HepG2 (cell line): Measurements from ENCODE around the gene ZNF561. TPM values are rescaled to one million over a fixed set of nuclear protein-coding genes. Genes with fewer than 3 reads are reported as not detected.
A peak's percentile ranks its signal among the peaks of the same experiment; 100 is the strongest.

Experiments
- ATAC-seq: fragments of 200-7000 bp; cut with Tn5 transposase; 3 replicates; pipeline ENCODE4 v1.9.1; 2020; ENCODE audit warnings: mild to moderate bottlenecking, moderate library complexity
- BruUV-seq: library from RNA; stranded (reverse); fragments of 400-500 nt; replicated peaks from 2 replicates; lab custom pipeline; 2021; lab: Mats Ljungman, UMichigan
- CTCF ChIA-PET: fragments of 300-600 bp; formaldehyde crosslinking; extraction: SDS; loops from one replicate; lab custom pipeline; 2021; ENCODE audit warnings: low total read pairs, inconsistent platforms, low intra/inter-chr PET ratio; lab: Yijun Ruan, JAX
- POLR2A ChIA-PET: fragments of 350-600 bp; sonication (Branson Sonifier 250); formaldehyde crosslinking; loops from one replicate; lab custom pipeline; 2020; ENCODE audit warnings: antibody characterized with exemption, inconsistent platforms; lab: Yijun Ruan, JAX
- DNase-seq: peaks from one replicate; pipeline ENCODE4 v3.0.0-alpha.2; 2015; ENCODE audit warnings: low spot score
- FAIRE-seq: peaks from 3 replicates; lab custom pipeline; 2011; peaks lifted over from hg19 to GRCh38; lab: Jason Lieb, UNC
- H2AFZ ChIP-seq: one replicate; pipeline ENCODE4 v1.6.1; 2011; ENCODE audit warnings: low read length, inconsistent platforms
- H3K27ac ChIP-seq: fragments of 300-600 bp; 3 replicates; pipeline ENCODE4 v1.8.0; 2011; ENCODE audit warnings: mixed run types, mild to moderate bottlenecking, mixed read lengths, low read length, inconsistent platforms; ENCODE audit not compliant: insufficient read depth; ENCODE audit errors: extremely low read length
- H3K27me3 ChIP-seq, 2 experiments: fragments of 200-600 bp in 1 of 2; 2 replicates in 1 of 2; 3 replicates in 1 of 2; pipeline versions ENCODE4 v1.6.0 to v1.8.0; 2011; ENCODE audit warnings: low read length in 2 of 2, mild to moderate bottlenecking in 2 of 2, moderate library complexity in 2 of 2, inconsistent platforms in 1 of 2; ENCODE audit not compliant: insufficient read depth in 2 of 2, control insufficient read depth in 1 of 2
- H3K36me3 ChIP-seq, 2 experiments: fragments of 200-600 bp in 1 of 2; replicated peaks in 1 of 2; 2 replicates in 1 of 2; 3 replicates in 1 of 2; pipeline versions ENCODE4 v1.5.1 to v1.8.0; 2011; ENCODE audit warnings: low read length in 2 of 2, inconsistent platforms in 1 of 2; ENCODE audit not compliant: insufficient read depth in 2 of 2, control insufficient read depth in 1 of 2
- H3K4me1 ChIP-seq: 2 replicates; pipeline ENCODE4 v1.5.1; 2012; ENCODE audit warnings: low read length, inconsistent platforms; ENCODE audit not compliant: insufficient read depth
- H3K4me2 ChIP-seq: 2 replicates; pipeline ENCODE4 v1.6.0; 2011; ENCODE audit warnings: low read depth, low read length, inconsistent platforms
- H3K4me3 ChIP-seq, 3 experiments: fragments of 200-600 bp in 1 of 3; sonication (generic), shearing (Covaris generic) in 1 of 3; replicated peaks in 1 of 3; 2 replicates each; pipeline ENCODE4 v1.5.1; 2011 to 2016; ENCODE audit warnings: low read length in 3 of 3, inconsistent platforms in 2 of 3, low read depth in 2 of 3, mild to moderate bottlenecking in 2 of 3, control low read depth in 1 of 3, mixed read lengths in 1 of 3; ENCODE audit not compliant: insufficient read depth in 1 of 3
- H3K79me2 ChIP-seq: one replicate; pipeline ENCODE4 v1.6.1; 2011; ENCODE audit warnings: low read length, inconsistent platforms; ENCODE audit not compliant: insufficient read depth
- H3K9ac ChIP-seq: 2 replicates; pipeline ENCODE4 v1.6.0; 2011; ENCODE audit warnings: mild to moderate bottlenecking, low read depth, low read length, inconsistent platforms; ENCODE audit not compliant: insufficient read depth
- H3K9me3 ChIP-seq: 2 replicates; pipeline ENCODE4 v1.5.1; 2012; ENCODE audit warnings: mild to moderate bottlenecking, low read length
- H4K20me1 ChIP-seq: 2 replicates; pipeline ENCODE4 v1.6.0; 2011; ENCODE audit warnings: inconsistent platforms, mild to moderate bottlenecking, low read length, moderate library complexity; ENCODE audit not compliant: insufficient read depth
- FOXO1 ChIP-seq: sonication (generic); formaldehyde crosslinking; IDR thresholded peaks from 2 replicates; pipeline ENCODE4 v1.4.0; 2020; ENCODE audit warnings: missing genetic modification reagents
- GATAD1 ChIP-seq: IDR thresholded peaks from 2 replicates; pipeline ENCODE4 v1.6.1; 2016; ENCODE audit warnings: missing genetic modification reagents, missing compliant biosample characterization
- KLF9 ChIP-seq: IDR thresholded peaks from 2 replicates; pipeline ENCODE4 v1.6.1; 2016; ENCODE audit warnings: low read depth
- STAG1 ChIP-seq: sonication (generic); formaldehyde crosslinking; IDR thresholded peaks from 2 replicates; pipeline ENCODE4 v1.4.0; 2020; ENCODE audit warnings: missing genetic modification reagents
- ZNF20 ChIP-seq: sonication (generic); formaldehyde crosslinking; IDR thresholded peaks from 2 replicates; pipeline ENCODE4 v1.4.0; 2020; ENCODE audit warnings: mild to moderate bottlenecking, moderate library complexity, missing genetic modification reagents
- ZNF292 ChIP-seq: sonication (generic); formaldehyde crosslinking; IDR thresholded peaks from 2 replicates; pipeline ENCODE4 v1.8.1; 2022; ENCODE audit warnings: mild to moderate bottlenecking, low read depth, missing genetic modification reagents, borderline replicate concordance
- ZNF629 ChIP-seq: sonication (generic); formaldehyde crosslinking; conservative IDR thresholded peaks from 2 replicates; pipeline ENCODE4 v1.5.0; 2020; ENCODE audit warnings: missing genetic modification reagents
- ZNF678 ChIP-seq: sonication (generic); formaldehyde crosslinking; IDR thresholded peaks from 2 replicates; pipeline ENCODE4 v1.4.0; 2020; ENCODE audit warnings: mild to moderate bottlenecking, missing genetic modification reagents
- ZNF772 ChIP-seq: sonication (generic); formaldehyde crosslinking; IDR thresholded peaks from 2 replicates; pipeline ENCODE4 v1.5.0; 2020; ENCODE audit warnings: mild to moderate bottlenecking, missing genetic modification reagents
- WGBS: methylation state at CpG from one replicate; pipeline ENCODE4 v1.1.6; 2017; ENCODE audit warnings: low lambda C conversion rate; 5-methylcytosine and 5-hydroxymethylcytosine counted together
- in situ Hi-C: cut with HindIII; loops from 2 replicates; pipeline ENCODE4 v1.10.0; 2017; ENCODE audit warnings: low pct_unique_long_range_greater_than_20kb; ENCODE audit not compliant: extremely low pct_ligation_motif_present
- intact Hi-C: fragments of 100-400 bp; cut with micrococcal nuclease; formaldehyde crosslinking; loops from one replicate; pipeline ENCODE4 v1.10.0; 2022; ENCODE audit not compliant: unreplicated experiment
- polyA plus RNA-seq, 8 experiments: library from polyadenylated mRNA; depleted of rRNA in 3 of 8; stranded (reverse) in 7 of 8; unstranded in 1 of 8; fragments of >200 nt; fragmentation: Illumina TruSeq in 4 of 8; extraction: Trizol in 4 of 8; gene quantifications; 2 replicates each; pipeline versions ENCODE4 v1.2.1 to v1.2.3, GENCODE V29; 2011 to 2016; ENCODE audit warnings: low read depth in 4 of 8, missing spikeins in 1 of 8, mixed read lengths in 1 of 8; ENCODE audit not compliant: insufficient read depth in 1 of 8
- total RNA-seq, 5 experiments: library from RNA; depleted of rRNA; stranded (reverse); fragments of >200 nt; fragmentation: Illumina TruSeq; extraction: Trizol; gene quantifications; 2 replicates each; pipeline ENCODE4 v1.2.3, GENCODE V29; 2016; ENCODE audit warnings: low read depth in 1 of 5
- TF ChIP-seq, protein P1 (sequence below): conservative IDR thresholded peaks from 2 replicates; pipeline ENCODE4 v1.6.1; 2018; ENCODE audit warnings: missing genetic modification reagents
- TF ChIP-seq, protein P2 (sequence below): sonication (generic); formaldehyde crosslinking; IDR thresholded peaks from 2 replicates; pipeline ENCODE4 v1.8.0; 2022; ENCODE audit warnings: mild to moderate bottlenecking, missing genetic modification reagents, moderate library complexity
- TF ChIP-seq, protein P3 (sequence below): sonication (generic); formaldehyde crosslinking; IDR thresholded peaks from 2 replicates; pipeline ENCODE4 v1.4.0; 2020; ENCODE audit warnings: missing genetic modification reagents, borderline replicate concordance
- TF ChIP-seq, protein P4 (sequence below): IDR thresholded peaks from 2 replicates; pipeline ENCODE4 v1.6.1; 2016; ENCODE audit warnings: mild to moderate bottlenecking, missing biosample characterization, missing genetic modification reagents

The ZNF561 gene
- total and polyA plus RNA-seq, 2 of the 13 experiments (the other 11 are each of a cell fraction or from before 2014, with no cell fraction given): 19.8 to 35.1 TPM

DNA sequence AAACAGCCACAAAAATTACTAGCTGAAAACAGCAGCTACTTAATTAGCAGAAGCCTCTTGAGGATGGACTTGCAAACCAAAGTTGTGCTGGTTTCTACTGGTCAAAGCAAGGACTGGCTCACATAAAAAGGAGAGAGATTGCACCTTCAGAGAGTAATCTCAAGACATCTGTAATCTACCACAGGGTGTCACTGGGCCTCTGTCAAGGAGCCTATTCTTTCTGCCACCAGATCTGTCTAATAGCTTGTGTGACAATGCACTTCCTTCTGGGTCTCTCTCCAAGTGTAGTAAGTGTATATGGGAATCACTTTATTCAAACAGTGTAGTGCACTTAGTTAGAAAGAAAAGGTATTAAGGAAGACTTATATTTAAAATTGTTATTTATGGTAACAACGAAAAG is 24.4 kb upstream of the ZNF561 start:
- no peak overlapping the region for H2AFZ ChIP-seq
- peaks cover 0 to 26% of the 10 kb centered on the region in 2 experiments; a peak in 3 of 5 replicates for H3K36me3 ChIP-seq
- no peaks in the 10 kb centered on the region for H3K4me1 ChIP-seq
- H3K79me2 ChIP-seq: peaks cover 5% of the 10 kb centered on the region
- DNase-seq: no peak
- no peak for FAIRE-seq
- H3K9ac ChIP-seq: no peak overlapping the region
- in situ Hi-C loops: no loop called here
- BruUV-seq: no TSS peak
- 94% methylated on average over 1 of the region's 1 CpG for WGBS
- intact Hi-C loops: no loop called here
- H3K27me3 ChIP-seq: no peaks in the 10 kb centered on the region
- no peak overlapping the region for H3K4me2 ChIP-seq
- H4K20me1 ChIP-seq: no peaks in the 10 kb centered on the region
- H3K9me3 ChIP-seq: peaks cover 14% of the 10 kb centered on the region
- ChIA-PET CTCF (no interaction called here), POLR2A (interaction anchor here (1.0 kb wide), 1 partner anchor 59 kb away, joined by 3 read pairs; no protein-coding TSS in a partner anchor)
- no peak for ATAC-seq
- no peak overlapping the region for H3K27ac ChIP-seq
- TF ChIP-seq STAG1 (CRISPR knock-in tag): 0 out of 2 replicates have a peak, but pooled peaks have one; percentile 6
- TF ChIP-seq, protein P1, sequence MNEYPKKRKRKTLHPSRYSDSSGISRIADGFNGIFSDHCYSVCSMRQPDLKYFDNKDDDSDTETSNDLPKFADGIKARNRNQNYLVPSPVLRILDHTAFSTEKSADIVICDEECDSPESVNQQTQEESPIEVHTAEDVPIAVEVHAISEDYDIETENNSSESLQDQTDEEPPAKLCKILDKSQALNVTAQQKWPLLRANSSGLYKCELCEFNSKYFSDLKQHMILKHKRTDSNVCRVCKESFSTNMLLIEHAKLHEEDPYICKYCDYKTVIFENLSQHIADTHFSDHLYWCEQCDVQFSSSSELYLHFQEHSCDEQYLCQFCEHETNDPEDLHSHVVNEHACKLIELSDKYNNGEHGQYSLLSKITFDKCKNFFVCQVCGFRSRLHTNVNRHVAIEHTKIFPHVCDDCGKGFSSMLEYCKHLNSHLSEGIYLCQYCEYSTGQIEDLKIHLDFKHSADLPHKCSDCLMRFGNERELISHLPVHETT: no peak
- H3K4me3 ChIP-seq: no peak overlapping the region

DNA sequence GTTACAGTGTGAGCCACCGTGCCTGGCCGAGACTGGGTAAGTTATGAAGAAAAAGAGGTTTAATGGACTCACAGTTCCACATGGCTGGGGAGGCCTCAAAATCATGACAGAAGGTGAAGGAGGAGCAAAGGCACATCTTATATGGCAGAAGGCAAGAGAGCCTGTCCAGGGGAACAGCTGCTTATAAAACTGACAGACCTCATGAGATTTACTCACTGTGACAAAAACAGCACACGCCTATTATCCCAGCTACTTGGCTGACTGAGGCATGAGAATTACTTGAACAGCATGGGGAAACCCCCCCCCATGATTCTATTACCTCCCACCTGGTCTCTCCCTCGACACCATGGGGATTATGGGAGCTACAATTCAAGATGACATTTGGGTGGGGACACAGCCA is 23.4 kb upstream of the ZNF561 start:
- Histone ChIP-seq H3K79me2 (no peaks in the 10 kb centered on the region), H3K9ac (no peak overlapping the region), H3K4me2 (no peak overlapping the region), H3K4me3 (no peak overlapping the region), H3K27ac (no peak overlapping the region), H3K9me3 (peaks cover 14% of the 10 kb centered on the region), H2AFZ (no peak overlapping the region), H3K36me3 (peaks cover 0 to 23% of the 10 kb centered on the region in 2 experiments; a peak in 3 of 5 replicates), H3K4me1 (no peaks in the 10 kb centered on the region), H3K27me3 (no peaks in the 10 kb centered on the region), H4K20me1 (no peaks in the 10 kb centered on the region)
- ChIA-PET CTCF (no interaction called here), POLR2A (no interaction called here)
- no TSS peak for BruUV-seq
- ATAC-seq: no peak
- in situ Hi-C loops (no loop called here), intact Hi-C loops (no loop called here)
- FAIRE-seq: no peak
- TF ChIP-seq ZNF772 (no peak), ZNF20 (CRISPR knock-in tag) (no peak), ZNF629 (no peak), ZNF292 (CRISPR knock-in tag) (no peak), GATAD1 (no peak), ZNF678 (CRISPR knock-in tag) (no peak), KLF9 (CRISPR knock-in tag) (no peak), FOXO1 (CRISPR knock-in tag) (no peak)
- TF ChIP-seq, protein P2, sequence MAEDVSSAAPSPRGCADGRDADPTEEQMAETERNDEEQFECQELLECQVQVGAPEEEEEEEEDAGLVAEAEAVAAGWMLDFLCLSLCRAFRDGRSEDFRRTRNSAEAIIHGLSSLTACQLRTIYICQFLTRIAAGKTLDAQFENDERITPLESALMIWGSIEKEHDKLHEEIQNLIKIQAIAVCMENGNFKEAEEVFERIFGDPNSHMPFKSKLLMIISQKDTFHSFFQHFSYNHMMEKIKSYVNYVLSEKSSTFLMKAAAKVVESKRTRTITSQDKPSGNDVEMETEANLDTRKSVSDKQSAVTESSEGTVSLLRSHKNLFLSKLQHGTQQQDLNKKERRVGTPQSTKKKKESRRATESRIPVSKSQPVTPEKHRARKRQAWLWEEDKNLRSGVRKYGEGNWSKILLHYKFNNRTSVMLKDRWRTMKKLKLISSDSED: no peak
- TF ChIP-seq, protein P3, sequence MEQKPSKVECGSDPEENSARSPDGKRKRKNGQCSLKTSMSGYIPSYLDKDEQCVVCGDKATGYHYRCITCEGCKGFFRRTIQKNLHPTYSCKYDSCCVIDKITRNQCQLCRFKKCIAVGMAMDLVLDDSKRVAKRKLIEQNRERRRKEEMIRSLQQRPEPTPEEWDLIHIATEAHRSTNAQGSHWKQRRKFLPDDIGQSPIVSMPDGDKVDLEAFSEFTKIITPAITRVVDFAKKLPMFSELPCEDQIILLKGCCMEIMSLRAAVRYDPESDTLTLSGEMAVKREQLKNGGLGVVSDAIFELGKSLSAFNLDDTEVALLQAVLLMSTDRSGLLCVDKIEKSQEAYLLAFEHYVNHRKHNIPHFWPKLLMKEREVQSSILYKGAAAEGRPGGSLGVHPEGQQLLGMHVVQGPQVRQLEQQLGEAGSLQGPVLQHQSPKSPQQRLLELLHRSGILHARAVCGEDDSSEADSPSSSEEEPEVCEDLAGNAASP (CRISPR knock-in tag): no peak
- TF ChIP-seq, protein P4, sequence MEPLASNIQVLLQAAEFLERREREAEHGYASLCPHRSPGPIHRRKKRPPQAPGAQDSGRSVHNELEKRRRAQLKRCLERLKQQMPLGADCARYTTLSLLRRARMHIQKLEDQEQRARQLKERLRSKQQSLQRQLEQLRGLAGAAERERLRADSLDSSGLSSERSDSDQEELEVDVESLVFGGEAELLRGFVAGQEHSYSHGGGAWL (CRISPR knock-in tag): no peak
- no peak for DNase-seq
- 97% methylated on average over 3 of the region's 4 CpGs for whole genome bisulfite sequencing
